Activated T-cell treated with anti-CD3 and anti-CD28 coated beads, Interleukin-2, amount 50 U/mL, for 24 hours (primary cell): ENCODE measurements around the gene KRTAP25-1.

Source experiments
- DNase-seq: peaks from one replicate; pipeline ENCODE4 v3.0.0-alpha.2; 2020
- H3K27ac Mint-ChIP-seq: 2 replicates; pipeline ENCODE4 v1.8.0; 2020; ENCODE audit warnings: mild to moderate bottlenecking, mixed read lengths
- H3K27me3 Mint-ChIP-seq: 2 replicates; pipeline ENCODE4 v1.8.0; 2020; ENCODE audit warnings: mixed read lengths
- H3K36me3 Mint-ChIP-seq: 2 replicates; pipeline ENCODE4 v1.8.0; 2020; ENCODE audit warnings: low read depth, mixed read lengths
- H3K4me1 Mint-ChIP-seq: 2 replicates; pipeline ENCODE4 v1.8.0; 2020; ENCODE audit warnings: low read depth, mixed read lengths
- H3K4me3 Mint-ChIP-seq: 2 replicates; pipeline ENCODE4 v1.8.0; 2020; ENCODE audit warnings: mild to moderate bottlenecking, moderate library complexity, mixed read lengths
- H3K9me3 Mint-ChIP-seq: 2 replicates; pipeline ENCODE4 v1.8.0; 2020; ENCODE audit warnings: mixed read lengths

KRTAP25-1 gene

GRCh38 chr21:30289215-30289614, at the start of gene KRTAP25-1:
Gene KRTAP25-1, minus strand, starts transcription at chr21:30289514. Its CDS starts 24 bp downstream, at chr21:30289490.
- no peaks in the 10 kb centered on the region for H3K9me3 Mint-ChIP-seq

GRCh38 chr21:30338717-30339116, 49.4 kb upstream of the KRTAP25-1 start:
- H3K9me3 Mint-ChIP-seq = no peaks in the 10 kb centered on the region
- no peak overlapping the region for H3K27ac Mint-ChIP-seq

More at GRCh38 chr21:30289215-30289614, at the start of gene KRTAP25-1:
- no peak within 1 kb of the TSS for H3K27ac Mint-ChIP-seq
- H3K27me3 Mint-ChIP-seq = no peaks in the 10 kb centered on the region
- no peaks in the 10 kb centered on the region for H3K36me3 Mint-ChIP-seq
- H3K4me3 Mint-ChIP-seq = no peak within 1 kb of the TSS
- no peak for DNase-seq
- no peaks in the 10 kb centered on the region for H3K4me1 Mint-ChIP-seq

GRCh38 chr21:30337772-30338171, 48.5 kb upstream of the KRTAP25-1 start:
- no peaks in the 10 kb centered on the region for H3K4me1 Mint-ChIP-seq
- H3K27ac Mint-ChIP-seq = no peak overlapping the region
- H3K9me3 Mint-ChIP-seq = no peaks in the 10 kb centered on the region
- H3K4me3 Mint-ChIP-seq = no peak overlapping the region
- no peak for DNase-seq
- peaks cover 5% of the 10 kb centered on the region for H3K27me3 Mint-ChIP-seq
- H3K36me3 Mint-ChIP-seq = no peaks in the 10 kb centered on the region

More at GRCh38 chr21:30338717-30339116, 49.4 kb upstream of the KRTAP25-1 start:
- no peak overlapping the region for H3K4me3 Mint-ChIP-seq
- H3K36me3 Mint-ChIP-seq = no peaks in the 10 kb centered on the region
- no peak for DNase-seq
- no peaks in the 10 kb centered on the region for H3K4me1 Mint-ChIP-seq
- H3K27me3 Mint-ChIP-seq = peaks cover 5% of the 10 kb centered on the region

GRCh38 chr21:30337276-30337744, 48.0 kb upstream of the KRTAP25-1 start, which contains the start of gene KRTAP27-1:
Gene KRTAP27-1, minus strand, starts transcription at chr21:30337694. Its CDS starts 26 bp downstream, at chr21:30337668.
- Mint-ChIP-seq H3K27me3 (peaks cover 5% of the 10 kb centered on the region), H3K27ac (no peak within 1 kb of the TSS), H3K9me3 (no peaks in the 10 kb centered on the region), H3K4me3 (no peak within 1 kb of the TSS), H3K36me3 (no peaks in the 10 kb centered on the region), H3K4me1 (no peaks in the 10 kb centered on the region)
- DNase-seq = no peak

- no peak for DNase-seq
- Mint-ChIP-seq H3K36me3 (no peaks in the 10 kb centered on the region), H3K4me1 (no peaks in the 10 kb centered on the region), H3K27me3 (no peaks in the 10 kb centered on the region), H3K9me3 (no peaks in the 10 kb centered on the region), H3K4me3 (no peak overlapping the region), H3K27ac (no peak overlapping the region)
Measured at GRCh38 chr21:30336596-30336995, 47.3 kb upstream of the KRTAP25-1 start.

- Mint-ChIP-seq H3K27me3 (peaks cover 7% of the 10 kb centered on the region), H3K27ac (no peak overlapping the region), H3K4me3 (no peak overlapping the region), H3K36me3 (no peaks in the 10 kb centered on the region), H3K9me3 (no peaks in the 10 kb centered on the region), H3K4me1 (no peaks in the 10 kb centered on the region)
- no peak for DNase-seq
Measured at GRCh38 chr21:30333736-30334135, 44.4 kb upstream of the KRTAP25-1 start.

GRCh38 chr21:30332681-30333080, 43.4 kb upstream of the KRTAP25-1 start:
- no peaks in the 10 kb centered on the region for H3K9me3 Mint-ChIP-seq
- H3K36me3 Mint-ChIP-seq = no peaks in the 10 kb centered on the region
- H3K27ac Mint-ChIP-seq = no peak overlapping the region
- H3K4me1 Mint-ChIP-seq = no peaks in the 10 kb centered on the region
- peaks cover 7% of the 10 kb centered on the region for H3K27me3 Mint-ChIP-seq
- DNase-seq = no peak
- no peak overlapping the region for H3K4me3 Mint-ChIP-seq

GRCh38 chr21:30329203-30329875, 40.0 kb upstream of the KRTAP25-1 start:
- H3K27ac Mint-ChIP-seq = no peak overlapping the region
- peaks cover 7% of the 10 kb centered on the region for H3K27me3 Mint-ChIP-seq
- no peak overlapping the region for H3K4me3 Mint-ChIP-seq
- DNase-seq = no peak
- no peaks in the 10 kb centered on the region for H3K4me1 Mint-ChIP-seq
- peaks cover 12% of the 10 kb centered on the region for H3K9me3 Mint-ChIP-seq
- H3K36me3 Mint-ChIP-seq = no peaks in the 10 kb centered on the region

GRCh38 chr21:30326390-30326789, 37.1 kb upstream of the KRTAP25-1 start:
- DNase-seq = no peak
- Mint-ChIP-seq H3K4me3 (no peak overlapping the region), H3K4me1 (no peaks in the 10 kb centered on the region), H3K36me3 (no peaks in the 10 kb centered on the region), H3K9me3 (peaks cover 12% of the 10 kb centered on the region), H3K27me3 (peaks cover 7% of the 10 kb centered on the region), H3K27ac (no peak overlapping the region)

- Mint-ChIP-seq H3K36me3 (no peaks in the 10 kb centered on the region), H3K9me3 (no peaks in the 10 kb centered on the region), H3K27ac (no peak within 1 kb of the TSS), H3K4me1 (no peaks in the 10 kb centered on the region), H3K4me3 (no peak within 1 kb of the TSS), H3K27me3 (no peaks in the 10 kb centered on the region)
- no peak for DNase-seq
Measured at GRCh38 chr21:30320215-30320614, 30.9 kb upstream of the KRTAP25-1 start, which contains the start of gene KRTAP26-1. Gene KRTAP26-1, minus strand, starts transcription at chr21:30320315. Its CDS starts 280 bp downstream, at chr21:30320035.

GRCh38 chr21:30315701-30316100, 26.4 kb upstream of the KRTAP25-1 start:
- H3K27me3 Mint-ChIP-seq = no peaks in the 10 kb centered on the region
- no peak overlapping the region for H3K27ac Mint-ChIP-seq
- H3K36me3 Mint-ChIP-seq = no peaks in the 10 kb centered on the region
- no peaks in the 10 kb centered on the region for H3K4me1 Mint-ChIP-seq
- H3K4me3 Mint-ChIP-seq = no peak overlapping the region
- H3K9me3 Mint-ChIP-seq = no peaks in the 10 kb centered on the region
- DNase-seq = no peak

GRCh38 chr21:30306884-30307283, 17.6 kb upstream of the KRTAP25-1 start:
- H3K4me1 Mint-ChIP-seq = no peaks in the 10 kb centered on the region
- no peak overlapping the region for H3K27ac Mint-ChIP-seq
- H3K36me3 Mint-ChIP-seq = no peaks in the 10 kb centered on the region

GRCh38 chr21:30305136-30305535, 15.8 kb upstream of the KRTAP25-1 start:
- DNase-seq = no peak
- no peaks in the 10 kb centered on the region for H3K27me3 Mint-ChIP-seq
- H3K4me3 Mint-ChIP-seq = no peak overlapping the region
- H3K27ac Mint-ChIP-seq = no peak overlapping the region
- H3K36me3 Mint-ChIP-seq = no peaks in the 10 kb centered on the region
- no peaks in the 10 kb centered on the region for H3K9me3 Mint-ChIP-seq
- H3K4me1 Mint-ChIP-seq = no peaks in the 10 kb centered on the region

More at GRCh38 chr21:30306884-30307283, 17.6 kb upstream of the KRTAP25-1 start:
- no peaks in the 10 kb centered on the region for H3K27me3 Mint-ChIP-seq
- no peak for DNase-seq
- no peaks in the 10 kb centered on the region for H3K9me3 Mint-ChIP-seq
- no peak overlapping the region for H3K4me3 Mint-ChIP-seq

GRCh38 chr21:30282850-30283249, 6.5 kb downstream of the KRTAP25-1 start, which contains the start of gene KRTAP24-1:
Gene KRTAP24-1, minus strand, starts transcription at chr21:30282950. Its CDS starts 18 bp downstream, at chr21:30282932.
- Mint-ChIP-seq H3K36me3 (no peaks in the 10 kb centered on the region), H3K4me1 (no peaks in the 10 kb centered on the region), H3K27ac (no peak within 1 kb of the TSS), H3K9me3 (no peaks in the 10 kb centered on the region), H3K27me3 (no peaks in the 10 kb centered on the region), H3K4me3 (no peak within 1 kb of the TSS)
- DNase-seq = no peak

- H3K27me3 Mint-ChIP-seq = peaks cover 6% of the 10 kb centered on the region
- no peaks in the 10 kb centered on the region for H3K4me1 Mint-ChIP-seq
- peaks cover 3% of the 10 kb centered on the region for H3K9me3 Mint-ChIP-seq
- no peak for DNase-seq
- H3K36me3 Mint-ChIP-seq = no peaks in the 10 kb centered on the region
- H3K4me3 Mint-ChIP-seq = no peak overlapping the region
- H3K27ac Mint-ChIP-seq = no peak overlapping the region
Measured at GRCh38 chr21:30271611-30272010, 17.7 kb downstream of the KRTAP25-1 start.
